Amniotic stem cell (primary cell): ENCODE data around the gene SCTR.

Experiments
- DNase-seq: peaks from one replicate; lab custom pipeline; 2025; lab: John Stamatoyannopoulos, UW

Gene SCTR

DNA sequence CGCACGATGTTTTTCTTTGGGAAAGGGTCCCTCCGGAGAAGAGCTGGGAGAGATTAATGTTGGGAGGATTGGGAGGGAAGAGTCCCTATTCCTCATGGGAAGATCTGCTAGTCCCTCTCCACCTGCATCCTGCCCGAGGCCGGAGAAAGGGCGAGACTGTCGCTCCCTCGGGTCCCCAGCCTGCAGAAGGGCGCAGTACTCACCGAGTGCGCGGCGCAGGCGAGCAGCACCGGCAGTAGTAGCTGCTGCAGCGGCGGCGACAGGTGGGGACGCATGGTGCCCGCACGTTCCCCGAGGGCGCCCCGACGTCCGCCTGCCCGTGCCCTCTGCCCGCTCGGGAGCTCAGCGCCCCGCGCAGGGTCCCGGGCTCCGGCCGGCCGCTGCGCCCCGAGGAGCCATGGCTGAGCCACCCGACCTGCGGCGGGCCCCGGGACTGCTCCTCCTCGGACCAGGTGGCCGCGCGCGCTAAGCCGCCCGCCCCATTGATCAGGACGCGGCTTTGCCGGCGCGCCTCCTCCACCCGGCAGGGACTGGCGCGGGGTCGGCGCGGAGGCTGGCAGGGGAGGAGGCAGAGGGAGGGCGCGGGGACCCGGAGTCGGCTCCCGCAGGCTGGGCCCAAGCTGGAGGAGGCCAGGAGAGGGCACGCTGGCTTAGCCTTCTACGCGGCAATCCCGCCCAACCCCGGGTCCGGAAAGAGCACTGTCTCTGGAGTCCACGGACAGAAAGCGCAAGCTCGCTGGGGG, at the start of gene SCTR:
SCTR (minus strand) TSS at position 532 of the 743 bp plus-strand sequence; CDS start at position 275, 257 bp downstream.
- no peak for DNase-seq

GRCh38 chr2:119567292-119567691, 43.0 kb upstream of the SCTR start:
- DNase-seq: no peak

DNA sequence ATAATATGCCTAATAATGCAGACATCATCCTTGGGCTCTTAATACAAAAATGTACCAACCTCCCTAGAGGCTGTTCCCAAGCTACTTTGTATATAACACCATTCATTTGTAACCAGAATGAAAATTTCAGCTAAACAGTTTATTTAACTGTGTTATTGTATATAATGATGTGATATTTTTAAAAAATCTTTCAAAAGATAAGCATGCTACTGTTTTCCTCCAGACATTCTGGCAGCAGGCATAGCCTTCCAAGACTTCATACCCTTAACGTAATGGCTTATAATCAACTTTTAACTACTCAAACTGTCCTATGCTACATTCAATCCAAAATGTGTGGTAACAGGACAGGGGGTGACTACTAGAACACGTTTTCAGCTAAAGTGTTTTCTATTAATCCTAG, 41.2 kb upstream of the SCTR start:
- DNase-seq: no peak

- no peak for DNase-seq
Observed at GRCh38 chr2:119553687-119554344, 29.5 kb upstream of the SCTR start.

DNA sequence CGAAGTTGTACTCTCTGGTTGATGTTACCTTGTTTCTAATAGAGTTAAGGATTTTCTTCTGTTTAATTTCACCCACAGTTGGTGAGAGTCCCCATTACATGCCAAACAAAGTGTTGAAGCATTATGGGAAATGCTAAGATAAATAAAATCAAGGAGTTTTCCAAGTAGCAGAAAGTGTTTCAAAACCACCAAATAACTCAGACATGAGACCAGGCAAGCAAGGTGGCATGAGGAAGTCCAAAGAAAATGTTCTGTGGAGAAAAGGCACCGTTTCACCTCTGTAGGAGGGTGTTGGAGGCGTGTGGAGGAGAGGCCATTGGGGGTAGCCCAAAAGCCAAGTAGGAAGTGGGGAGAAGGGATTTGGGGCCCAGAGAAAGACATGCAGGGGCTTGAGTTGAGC, 28.6 kb upstream of the SCTR start:
- DNase-seq: no peak

- no peak for DNase-seq
Observed at GRCh38 chr2:119550856-119551255, 26.6 kb upstream of the SCTR start.

GRCh38 chr2:119550346-119550745, 26.1 kb upstream of the SCTR start:
- no peak for DNase-seq

- DNase-seq: no peak
Observed at GRCh38 chr2:119549241-119549640, 25.0 kb upstream of the SCTR start.

- no peak for DNase-seq
Observed at GRCh38 chr2:119548516-119549120, 24.3 kb upstream of the SCTR start.

DNA sequence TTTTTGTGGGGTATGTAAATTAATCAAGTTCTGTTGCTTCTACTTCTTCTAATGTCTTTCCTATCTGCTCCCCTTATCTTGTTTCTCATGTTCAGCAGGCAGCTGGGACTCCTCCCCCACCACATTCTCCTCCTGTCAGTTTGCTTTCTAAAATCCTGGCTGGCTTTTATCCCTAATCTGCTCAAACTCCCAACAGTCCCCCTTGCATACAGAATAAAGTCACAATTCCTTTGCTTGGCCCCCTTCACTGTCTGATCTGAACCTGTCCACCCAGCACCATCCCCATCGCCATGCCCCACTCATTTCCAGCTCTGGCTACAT, 22.1 kb upstream of the SCTR start:
- no peak for DNase-seq

DNA sequence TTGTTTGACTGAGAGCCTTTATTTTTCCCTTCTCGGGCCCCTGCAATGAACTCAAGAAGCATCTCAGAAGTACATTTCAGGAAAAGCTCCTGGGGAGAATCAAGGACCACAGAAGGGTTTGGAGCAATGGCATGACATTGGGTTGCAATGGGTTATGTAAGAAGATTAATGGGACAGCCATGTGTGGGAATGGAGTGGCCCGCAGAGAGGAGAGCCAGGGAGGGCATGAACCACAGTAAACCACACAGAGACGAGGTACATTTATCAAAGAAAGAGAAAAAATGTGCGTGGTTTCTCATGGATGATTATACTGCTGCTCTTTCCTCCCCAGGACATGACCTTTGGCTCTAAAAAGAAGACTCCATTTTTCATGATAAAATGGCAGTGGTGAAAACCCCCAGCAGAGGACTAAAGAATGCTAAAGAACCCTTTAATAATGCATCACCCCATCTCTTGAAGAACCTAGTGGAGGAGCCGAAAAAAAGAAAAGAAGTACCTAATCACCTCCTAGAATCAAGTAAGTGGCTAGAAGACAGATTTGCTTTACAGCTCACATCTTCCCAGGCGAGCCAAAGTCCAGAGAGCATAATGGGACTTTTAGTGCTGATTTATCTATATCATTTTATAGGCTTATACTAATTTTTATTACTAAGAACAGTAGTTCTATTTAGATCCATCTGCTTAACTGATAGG, 21.6 kb upstream of the SCTR start:
- no peak for DNase-seq

DNA sequence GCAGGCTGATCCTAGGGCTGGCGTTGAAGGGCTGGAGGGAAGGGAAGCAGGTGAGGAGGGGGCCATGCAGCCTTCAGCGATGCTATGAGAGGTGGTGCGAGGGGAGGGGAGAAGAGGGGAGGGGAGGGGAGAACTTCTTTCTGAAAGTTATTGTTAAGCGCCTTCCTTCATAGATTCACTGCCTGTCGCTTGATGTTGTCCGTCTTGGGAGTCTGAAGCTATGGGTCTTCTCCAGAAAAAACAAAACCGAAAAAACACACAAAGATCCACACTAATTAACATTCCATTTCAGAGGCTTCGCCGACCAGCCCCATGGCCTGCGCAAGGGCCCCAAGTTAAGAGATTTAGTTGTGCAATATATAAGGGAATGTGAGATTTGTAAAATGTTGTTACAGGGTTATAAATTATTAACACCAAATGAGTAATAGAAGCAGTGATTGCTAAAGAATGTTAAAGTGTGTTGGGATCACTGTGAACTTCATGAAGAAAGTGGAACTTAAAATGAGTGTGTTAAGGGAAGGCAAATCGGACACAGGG, 20.7 kb upstream of the SCTR start:
- DNase-seq: no peak

DNA sequence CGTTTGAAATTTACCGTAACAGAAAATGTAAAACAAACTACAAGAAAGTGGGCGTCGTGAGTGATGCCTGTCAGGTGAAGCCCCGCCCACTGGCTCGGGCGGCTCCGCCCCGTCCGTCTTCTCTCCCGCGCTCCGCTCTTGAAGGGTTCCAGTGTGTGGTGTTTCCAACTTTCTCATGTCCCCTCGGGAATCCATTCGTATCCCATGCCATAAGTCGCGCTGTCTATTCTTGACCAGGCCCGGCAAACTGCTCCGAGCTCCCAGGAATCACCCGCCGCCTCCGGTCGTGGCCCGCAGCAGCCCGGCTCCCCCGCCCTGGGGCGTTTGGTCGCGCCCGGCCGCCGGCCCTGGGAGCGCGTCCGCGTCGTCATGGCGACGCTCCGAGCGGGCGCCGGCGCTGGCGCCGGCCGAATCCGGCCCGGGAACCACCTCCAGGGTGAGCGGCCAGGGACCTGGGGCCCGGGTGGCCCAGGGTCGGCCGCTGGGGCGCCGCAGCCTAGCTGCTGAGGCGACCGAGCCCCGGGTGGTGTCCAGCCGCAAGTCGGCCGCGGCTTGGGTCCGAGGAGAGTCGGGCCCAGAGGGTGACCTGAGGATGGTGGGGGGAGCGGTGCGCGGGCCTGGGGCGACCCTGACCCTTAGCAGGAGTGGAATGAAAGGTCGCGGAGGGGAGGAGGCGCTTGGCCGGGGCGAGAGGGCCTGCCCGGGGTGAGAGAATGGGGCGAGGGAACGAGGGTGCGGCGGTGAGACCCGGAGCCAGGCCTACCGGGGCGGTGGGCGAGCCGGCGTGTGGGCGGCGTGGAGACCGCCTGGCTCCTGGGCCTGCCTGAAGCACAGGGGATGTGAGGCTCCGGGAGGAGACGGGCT, 20.0 kb upstream of the SCTR start, which contains the start of gene CFAP221:
CFAP221 (plus strand) TSS at position 375 of the 864 bp plus-strand sequence. CDS start 1,683 bp downstream, outside the sequence.
- peak; percentile 31 for DNase-seq

GRCh38 chr2:119541476-119541875, 17.2 kb upstream of the SCTR start:
- DNase-seq: no peak

GRCh38 chr2:119537792-119538191, 13.5 kb upstream of the SCTR start:
- no peak for DNase-seq

- DNase-seq: no peak
Observed at GRCh38 chr2:119536707-119537106, 12.4 kb upstream of the SCTR start.

DNA sequence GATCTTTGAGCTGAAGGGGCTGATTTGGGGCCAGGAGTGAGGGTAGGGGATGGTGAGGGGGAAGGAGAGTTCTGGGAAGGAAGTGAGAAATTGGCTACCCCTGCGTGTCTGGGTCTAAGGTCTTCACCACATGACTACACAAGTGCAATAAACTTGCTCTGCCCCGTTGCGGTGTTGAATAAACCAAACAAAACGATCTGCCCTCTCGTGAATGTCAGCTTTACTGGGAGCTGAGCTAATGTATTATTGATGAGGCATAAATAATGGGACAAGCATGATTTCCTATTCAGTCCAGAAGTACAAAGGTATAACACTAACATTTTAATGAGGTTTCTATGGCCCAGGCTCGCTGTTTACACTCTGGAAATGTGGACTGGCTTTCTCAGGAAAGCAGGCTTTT, 11.9 kb upstream of the SCTR start:
- no peak for DNase-seq

DNA sequence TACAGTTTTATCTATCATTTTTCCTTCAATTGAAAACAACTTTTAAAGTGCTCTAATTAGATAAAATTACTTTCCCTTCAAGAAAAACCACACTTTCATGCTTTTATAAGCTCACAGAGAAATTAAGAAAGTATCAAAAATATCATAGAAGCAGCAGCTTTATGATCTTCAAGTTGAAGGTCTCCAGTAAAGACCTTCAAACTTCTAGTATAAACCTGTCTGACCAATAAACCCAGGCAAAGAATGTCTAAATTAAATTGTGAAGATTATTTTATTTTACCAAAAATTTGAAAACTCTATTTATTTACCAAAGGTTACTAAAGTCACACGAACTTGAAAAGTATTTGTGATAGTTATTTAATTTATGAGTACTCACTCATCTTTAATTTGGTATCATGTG, 9.3 kb upstream of the SCTR start:
- no peak for DNase-seq

- no peak for DNase-seq
Observed at GRCh38 chr2:119531292-119531691, 7.0 kb upstream of the SCTR start.

DNA sequence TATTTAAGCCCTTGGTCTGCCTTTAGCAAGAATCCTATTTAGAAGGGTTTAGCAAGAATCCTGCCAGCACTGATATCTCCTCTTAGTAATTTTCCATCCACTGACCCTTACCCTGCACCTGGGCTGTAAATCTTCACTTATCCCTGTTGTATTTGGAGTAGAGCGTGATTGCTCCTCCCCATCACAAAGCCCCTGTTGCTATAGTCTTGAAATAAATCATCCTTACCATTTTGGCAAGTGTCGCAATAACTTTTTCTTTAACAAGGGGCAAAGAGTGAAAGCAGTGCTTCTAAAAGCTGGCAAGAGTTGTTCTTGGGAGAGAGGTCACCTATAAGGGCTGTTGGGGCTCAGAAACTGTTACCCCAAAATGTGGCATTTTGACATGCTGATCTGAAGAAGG, 3.7 kb upstream of the SCTR start:
- DNase-seq: no peak

GRCh38 chr2:119525614-119526013, 1.3 kb upstream of the SCTR start:
- DNase-seq: no peak
